Measurements from ENCODE around the gene NAA30. TPM values are rescaled to one million over a fixed set of nuclear protein-coding genes. Genes with fewer than 3 reads are reported as not detected.
"Not testable (repeated sequence)": the region's sequence is repeated elsewhere in the genome, so short reads cannot be mapped to it uniquely, and the experiment has no call there.

Gene NAA30
- 10 to 100 TPM; 21.0 to 22.2 TPM for total RNA-seq

DNA sequence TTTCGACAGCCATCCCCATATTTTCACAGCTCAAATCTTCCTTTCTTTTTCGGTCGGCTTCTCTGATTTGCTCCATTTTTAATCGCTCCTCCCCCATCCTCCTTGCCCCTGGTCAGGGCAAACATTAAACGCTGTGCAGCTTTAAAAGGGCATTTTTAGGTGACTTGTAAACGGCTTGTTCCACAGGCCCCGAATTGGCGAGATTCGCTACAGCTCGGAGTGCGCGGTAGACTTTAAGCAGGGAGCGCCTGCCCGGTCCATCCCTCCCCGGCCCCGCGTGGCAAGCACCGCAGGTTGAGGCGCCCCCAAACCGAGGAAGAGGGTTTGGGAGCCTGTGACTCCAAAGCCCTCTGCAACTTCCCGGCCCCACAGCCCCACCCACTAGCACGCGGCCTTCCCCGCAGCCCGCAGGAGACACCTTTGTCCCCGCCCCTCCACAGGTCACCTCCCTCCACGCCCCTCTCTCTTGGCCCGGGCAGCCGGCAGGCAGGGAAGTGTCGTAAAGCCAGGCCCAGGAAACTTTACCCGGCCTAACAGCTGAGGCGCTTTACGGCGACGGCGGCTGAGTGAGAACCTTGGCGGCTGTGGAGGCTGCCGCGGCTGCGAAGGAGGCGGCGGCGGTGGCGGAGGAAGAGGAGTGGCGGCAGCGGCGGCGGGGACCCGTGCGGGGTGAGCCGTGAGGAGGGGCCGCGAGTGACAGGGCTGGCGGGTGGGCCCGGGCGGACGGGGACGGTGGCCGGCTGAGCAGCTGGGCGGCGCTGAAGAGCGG is at the start of gene NAA30:
Gene NAA30 (plus strand): TSS at position 550 of the 769 bp plus-strand sequence. CDS start 372 bp downstream, outside the sequence.
- ChIA-PET POLR2A (interaction anchor here (0.6 to 1.5 kb wide), 5 partner anchors 116 to 967 kb away, joined by 3 to 14 read pairs (median 5); partner anchors contain the start of genes AP5M1, ARID4A and EXOC5), CTCF (interaction anchor here (1.3 kb wide), 1 partner anchor 121 kb away, joined by 4 read pairs; the partner anchor contains the start of genes AP5M1 and EXOC5)

DNA sequence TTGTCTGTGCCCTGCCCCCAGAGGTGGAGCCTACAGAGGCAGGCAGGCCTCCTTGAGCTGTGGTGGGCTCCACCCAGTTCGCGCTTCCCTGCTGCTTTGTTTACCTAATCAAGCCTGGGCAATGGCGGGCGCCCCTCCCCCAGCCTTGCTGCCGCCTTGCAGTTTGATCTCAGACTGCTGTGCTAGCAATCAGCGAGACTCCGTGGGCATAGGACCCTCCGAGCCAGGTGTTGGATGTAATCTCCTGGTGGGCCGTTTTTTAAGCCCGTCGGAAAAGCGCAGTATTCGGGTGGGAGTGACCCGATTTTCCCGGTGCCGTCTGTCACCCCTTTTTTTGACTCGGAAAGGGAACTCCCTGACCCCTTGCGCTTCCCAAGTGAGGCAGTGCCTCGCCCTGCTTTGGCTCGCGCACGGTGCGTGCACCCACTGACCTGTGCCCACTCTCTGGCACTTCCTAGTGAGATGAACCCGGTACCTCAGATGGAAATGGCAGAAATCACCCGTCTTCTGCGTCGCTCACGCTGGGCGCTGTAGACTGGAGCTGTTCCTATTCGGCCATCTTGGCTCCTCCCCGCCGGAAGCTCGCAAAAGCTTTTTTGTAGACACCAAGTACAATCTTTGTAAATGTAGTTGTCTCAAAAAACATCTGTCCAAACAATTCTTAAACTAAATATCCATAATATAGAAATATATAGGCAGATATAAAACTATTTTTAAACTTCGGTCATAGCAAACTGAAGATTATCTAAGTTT is 46.7 kb upstream of the NAA30 start:
- POLR2A ChIA-PET, CTCF ChIA-PET: not testable (repeated sequence)

DNA sequence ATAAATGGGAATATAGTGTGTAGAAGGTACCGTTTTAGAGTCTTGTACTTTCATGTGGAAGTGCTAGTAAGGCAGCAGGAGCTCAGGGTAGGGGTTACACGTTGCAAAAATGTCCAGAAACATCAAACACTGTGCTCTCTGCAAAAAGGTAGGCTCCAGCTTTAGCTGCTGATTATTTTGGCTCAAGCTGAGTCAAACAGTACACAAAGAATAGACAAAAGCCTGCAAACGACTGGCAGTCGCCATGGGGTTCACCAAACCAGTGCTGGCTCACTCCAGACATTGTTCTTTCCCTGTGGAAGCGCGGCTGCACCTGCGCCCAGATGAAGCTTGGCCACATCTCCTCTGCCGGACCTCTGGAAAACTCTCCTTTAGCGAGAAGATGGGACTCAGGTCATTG is 45.3 kb upstream of the NAA30 start:
- CTCF ChIA-PET: interaction anchor here (0.6 kb wide), 1 partner anchor 1899 kb away, joined by 3 read pairs; no protein-coding TSS in a partner anchor

DNA sequence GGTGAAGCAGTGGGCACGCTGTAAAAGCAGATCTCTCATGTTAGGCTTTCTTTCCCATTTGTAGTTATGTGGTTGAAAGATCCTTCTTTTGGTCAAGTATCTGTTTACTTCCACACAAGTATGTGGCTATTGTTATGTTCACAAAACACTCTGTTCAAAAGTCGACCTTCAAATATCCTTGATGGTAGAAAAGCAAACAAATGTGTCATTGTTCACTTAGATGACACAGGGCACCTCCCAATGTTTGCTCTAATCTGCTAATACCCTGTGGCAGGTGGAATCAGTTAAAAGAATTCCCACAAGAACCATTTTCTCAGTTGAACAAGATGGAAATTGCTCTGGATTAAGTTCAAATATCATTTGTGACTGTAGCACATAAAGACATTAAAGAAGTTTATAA is 43.6 kb upstream of the NAA30 start:
- CTCF ChIA-PET: no interaction called here
- POLR2A ChIA-PET: no interaction called here

More for the DNA sequence above, 45.3 kb upstream of the NAA30 start:
- POLR2A ChIA-PET: no interaction called here

GRCh38 chr14:57352396-57353170 is 37.8 kb upstream of the NAA30 start:
- ChIA-PET POLR2A (no interaction called here), CTCF (no interaction called here)

GRCh38 chr14:57355081-57355800 is 35.1 kb upstream of the NAA30 start:
- ChIA-PET POLR2A (no interaction called here), CTCF (no interaction called here)

DNA sequence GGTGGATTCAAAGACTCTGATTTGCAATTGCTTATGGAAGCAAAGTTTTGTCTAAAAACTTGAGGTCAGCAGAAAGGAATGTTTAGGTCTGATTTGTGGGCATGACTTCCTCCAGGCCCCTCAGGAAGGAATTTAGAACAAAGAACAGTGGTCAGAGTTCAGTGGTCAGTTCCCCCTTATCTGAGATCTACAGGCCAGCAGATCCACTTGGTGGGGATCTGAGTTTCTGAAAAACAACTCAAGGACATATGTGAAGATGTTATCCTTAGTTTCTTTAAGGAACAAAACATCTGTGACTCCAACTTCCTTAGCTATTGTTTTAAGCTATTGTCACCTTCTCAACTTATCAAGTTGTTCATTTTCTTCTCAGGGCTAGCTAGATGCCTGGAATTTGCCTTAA is 28.0 kb upstream of the NAA30 start:
- ChIA-PET POLR2A (no interaction called here), CTCF (no interaction called here)

DNA sequence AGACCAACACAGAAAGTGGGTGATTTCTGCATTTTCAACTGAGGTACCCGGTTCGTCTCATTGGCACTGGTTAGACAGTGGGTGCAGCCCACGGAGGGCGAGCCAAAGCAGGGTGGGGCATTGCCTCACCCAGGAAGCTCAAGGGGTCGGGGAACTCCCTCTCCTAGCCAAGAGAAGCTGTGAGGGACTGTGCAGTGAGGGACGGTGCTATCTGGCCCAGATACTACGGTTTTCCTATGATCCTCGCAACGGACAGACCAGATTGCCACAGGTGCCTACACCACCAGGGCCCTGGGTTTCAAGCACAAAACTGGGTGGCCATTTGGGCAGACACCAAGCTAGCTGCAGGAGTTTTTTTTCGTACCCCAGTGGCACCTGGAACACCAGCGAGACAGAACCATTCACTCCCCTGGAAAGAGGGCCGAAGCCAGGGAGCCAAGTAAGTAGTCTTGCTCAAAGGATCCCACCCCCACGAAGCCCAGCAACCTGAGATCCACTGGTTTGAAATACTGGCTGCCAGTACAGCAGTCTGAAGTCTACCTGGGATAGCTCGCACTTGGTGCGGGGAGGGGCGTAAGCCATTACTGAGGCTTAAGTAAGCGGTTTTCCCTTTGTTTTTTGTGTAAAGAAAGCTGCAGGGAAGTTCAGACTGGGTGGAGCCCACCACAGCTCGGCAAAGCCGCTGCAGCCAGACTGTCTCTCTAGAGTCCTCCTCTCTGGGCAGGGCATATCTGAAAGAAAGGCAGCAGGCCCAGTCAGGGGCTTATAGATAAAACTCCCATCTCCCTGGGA is 25.5 kb upstream of the NAA30 start:
- CTCF ChIA-PET: no interaction called here
- POLR2A ChIA-PET: no interaction called here

GRCh38 chr14:57370187-57370586 is 20.2 kb upstream of the NAA30 start:
- CTCF ChIA-PET, POLR2A ChIA-PET: not testable (repeated sequence)

- CTCF ChIA-PET: no interaction called here
These were observed 19.4 kb upstream of the NAA30 start for GRCh38 chr14:57371013-57371412.

DNA sequence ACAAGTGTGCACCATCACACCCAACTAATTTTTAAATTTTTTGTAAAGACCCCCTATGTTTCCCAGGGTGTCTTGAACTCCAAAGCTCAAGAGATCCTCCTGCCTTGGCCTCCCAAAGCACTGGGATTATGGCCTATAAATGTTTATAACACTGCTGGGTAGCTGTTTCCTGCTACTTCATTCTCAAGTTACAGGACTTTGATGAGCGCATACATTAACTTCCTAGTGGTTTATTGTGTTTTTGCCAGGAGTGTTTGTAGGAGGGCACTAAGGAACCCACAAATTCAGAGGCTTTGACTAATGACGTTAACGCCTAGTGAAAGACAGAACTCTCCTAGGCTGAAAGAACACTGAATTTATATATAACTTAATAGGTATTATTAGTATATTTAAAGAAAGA is 15.2 kb upstream of the NAA30 start:
- ChIA-PET CTCF (no interaction called here), POLR2A (no interaction called here)

More at GRCh38 chr14:57371013-57371412, 19.4 kb upstream of the NAA30 start:
- POLR2A ChIA-PET: no interaction called here

DNA sequence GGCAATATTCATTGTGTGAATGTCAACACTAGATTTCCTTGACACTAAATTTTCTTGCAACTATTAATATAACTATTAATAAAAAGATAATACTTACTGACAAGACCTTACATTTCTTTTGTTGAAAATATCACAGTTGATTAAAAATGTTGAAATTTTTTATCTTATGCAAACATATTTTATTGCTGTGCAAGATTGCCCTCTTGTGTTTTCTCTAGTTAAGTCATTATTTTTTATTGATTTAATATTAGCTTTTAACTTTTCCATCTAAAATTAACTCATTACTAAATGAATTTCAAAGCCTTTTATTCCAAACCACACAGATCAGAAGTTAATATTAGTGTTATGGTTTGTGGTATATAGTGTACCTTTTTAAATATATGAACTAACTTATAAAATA is 11.7 kb upstream of the NAA30 start:
- POLR2A ChIA-PET: no interaction called here

GRCh38 chr14:57380935-57381334 is 9.5 kb upstream of the NAA30 start:
- ChIA-PET CTCF (no interaction called here), POLR2A (no interaction called here)

More for the DNA sequence above, 11.7 kb upstream of the NAA30 start:
- CTCF ChIA-PET: no interaction called here

- ChIA-PET CTCF (no interaction called here), POLR2A (no interaction called here)
These were observed 8.1 kb upstream of the NAA30 start for GRCh38 chr14:57382283-57382682.

DNA sequence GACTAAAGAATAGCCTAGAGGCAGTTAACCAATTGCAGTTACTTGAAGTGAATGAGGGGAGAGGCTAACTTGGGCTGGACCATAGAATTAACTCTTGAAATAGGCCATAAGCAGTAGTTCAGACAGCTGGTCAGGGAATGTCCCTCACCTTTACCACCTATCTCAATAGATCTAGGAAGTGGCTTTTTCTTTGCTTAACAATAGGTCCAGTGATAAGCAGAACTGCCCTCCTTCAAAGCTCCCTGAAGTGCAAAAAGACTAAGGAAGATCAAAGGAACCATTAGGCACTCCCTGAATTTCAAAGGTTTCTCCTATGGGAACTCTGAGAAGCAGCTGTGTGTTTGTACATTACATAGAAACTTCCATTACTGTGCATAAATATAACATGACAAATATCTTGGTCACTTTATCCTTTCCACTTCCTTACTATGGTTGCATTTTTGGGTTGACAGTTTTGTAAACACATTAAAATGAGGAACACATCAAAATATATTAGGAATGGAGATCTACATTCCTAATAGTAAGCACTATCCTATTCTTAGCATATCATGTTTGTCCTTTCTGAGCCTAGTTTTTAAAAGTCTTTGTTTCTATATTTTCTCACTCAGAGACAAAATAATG is 7.2 kb upstream of the NAA30 start:
- ChIA-PET POLR2A (no interaction called here), CTCF (no interaction called here)

GRCh38 chr14:57388067-57388466 is 2.3 kb upstream of the NAA30 start:
- ChIA-PET CTCF (no interaction called here), POLR2A (no interaction called here)

- ChIA-PET POLR2A (interaction anchor here (0.6 to 1.5 kb wide), 4 partner anchors 121 to 968 kb away, joined by 4 to 14 read pairs (median 8); partner anchors contain the start of genes AP5M1, ARID4A and EXOC5), CTCF (interaction anchor here (1.3 kb wide), 1 partner anchor 121 kb away, joined by 4 read pairs; the partner anchor contains the start of genes AP5M1 and EXOC5)
These were observed 745 bp upstream of the NAA30 start for GRCh38 chr14:57389646-57390036.

GRCh38 chr14:57390806-57391516 is 575 bp downstream of the NAA30 start:
- CTCF ChIA-PET: no interaction called here

More at GRCh38 chr14:57390806-57391516, 575 bp downstream of the NAA30 start:
- POLR2A ChIA-PET: interaction anchor here (0.6 to 1.5 kb wide), 2 partner anchors 116 to 907 kb away, joined by 3 to 4 read pairs; partner anchors contain the start of gene ARID4A

Measured in activated CD8-positive, alpha-beta memory T cell treated with anti-CD3 and anti-CD28 coated beads for 36 hours (primary cell).